KMS-11 (cell line): Measurements from ENCODE around the gene TTF2.
"Not testable (repeated sequence)": the region's sequence is repeated elsewhere in the genome, so short reads cannot be mapped to it uniquely, and the experiment has no call there.

Experiments used
- H2AFZ ChIP-seq: fragments of 200-600 bp; sonication (generic); 2 replicates; pipeline ENCODE4 v1.6.1; 2016; ENCODE audit warnings: antibody characterized with exemption, mixed run types, low read depth
- H3K27ac ChIP-seq: fragments of 200-600 bp; sonication (generic); 2 replicates; pipeline ENCODE4 v1.6.1; 2016; ENCODE audit warnings: mild to moderate bottlenecking, mixed run types
- H3K27me3 ChIP-seq: fragments of 200-600 bp; sonication (generic); 2 replicates; pipeline ENCODE4 v1.6.1; 2017; ENCODE audit warnings: mild to moderate bottlenecking, low read depth, mixed run types, moderate library complexity; ENCODE audit not compliant: insufficient read depth
- H3K36me3 ChIP-seq: fragments of 200-600 bp; sonication (generic); 2 replicates; pipeline ENCODE4 v1.6.1; 2017; ENCODE audit warnings: mild to moderate bottlenecking, mixed run types; ENCODE audit not compliant: insufficient read depth
- H3K4me1 ChIP-seq: fragments of 200-600 bp; sonication (generic); 2 replicates; pipeline ENCODE4 v1.6.1; 2016; ENCODE audit warnings: mild to moderate bottlenecking, low read depth, mixed run types; ENCODE audit not compliant: poor library complexity, severe bottlenecking
- H3K4me2 ChIP-seq: fragments of 200-600 bp; sonication (generic); 2 replicates; pipeline ENCODE4 v1.7.0; 2016; ENCODE audit warnings: mild to moderate bottlenecking, mixed run types
- H3K4me3 ChIP-seq: fragments of 200-600 bp; sonication (generic); IDR thresholded peaks from 2 replicates; pipeline ENCODE4 v1.6.1; 2017; ENCODE audit warnings: low read depth, low read length, mixed read lengths; ENCODE audit not compliant: insufficient read depth
- H3K79me2 ChIP-seq: fragments of 200-600 bp; sonication (generic); 2 replicates; pipeline ENCODE4 v1.6.1; 2016; ENCODE audit warnings: low read depth, mixed run types; ENCODE audit not compliant: insufficient read depth
- H3K9ac ChIP-seq: fragments of 200-600 bp; sonication (generic); 2 replicates; pipeline ENCODE4 v1.6.1; 2016; ENCODE audit warnings: mild to moderate bottlenecking, mixed run types
- H4K20me1 ChIP-seq: fragments of 200-600 bp; sonication (generic); 2 replicates; pipeline ENCODE4 v1.6.1; 2016; ENCODE audit warnings: mild to moderate bottlenecking, mixed run types; ENCODE audit not compliant: insufficient read depth
- TF ChIP-seq, protein P1 (sequence below): fragments of 200-600 bp; sonication (generic); conservative IDR thresholded peaks from 2 replicates; pipeline ENCODE4 v1.6.1; 2017; ENCODE audit warnings: low read depth, mild to moderate bottlenecking, antibody characterized with exemption, low read length, moderate library complexity, mixed read lengths

The TTF2 gene

DNA sequence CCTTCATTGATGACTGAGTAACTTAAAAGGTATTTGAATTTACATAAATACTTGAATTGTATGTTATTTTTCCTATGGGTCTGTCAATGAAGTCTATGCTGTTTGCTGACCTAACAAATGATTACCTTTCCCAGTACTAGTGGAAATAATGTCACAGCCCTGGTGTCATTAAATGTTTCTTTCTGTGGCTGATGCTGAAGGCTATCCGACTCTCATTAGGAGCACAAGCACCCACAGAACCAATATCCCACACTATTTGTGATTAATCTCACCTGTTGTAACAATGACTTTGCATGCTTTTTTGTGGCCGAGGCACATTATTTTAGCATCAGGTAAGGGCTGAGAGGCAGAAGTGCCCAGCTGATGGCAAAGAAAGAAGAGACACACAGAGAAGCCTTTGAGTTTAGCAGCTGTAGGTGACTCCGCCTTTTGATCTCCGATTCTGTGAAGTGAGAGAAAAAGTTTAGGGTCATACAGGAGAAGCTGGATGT lies 87.3 kb downstream of the TTF2 start:
- Histone ChIP-seq H3K9ac (no peak overlapping the region), H4K20me1 (no peaks in the 10 kb centered on the region), H3K27me3 (no peaks in the 10 kb centered on the region), H2AFZ (no peak overlapping the region), H3K4me2 (no peak overlapping the region), H3K79me2 (no peaks in the 10 kb centered on the region), H3K4me3 (no peak overlapping the region), H3K27ac (no peak overlapping the region), H3K4me1 (no peaks in the 10 kb centered on the region), H3K36me3 (no peaks in the 10 kb centered on the region)
- TF ChIP-seq, protein P1, sequence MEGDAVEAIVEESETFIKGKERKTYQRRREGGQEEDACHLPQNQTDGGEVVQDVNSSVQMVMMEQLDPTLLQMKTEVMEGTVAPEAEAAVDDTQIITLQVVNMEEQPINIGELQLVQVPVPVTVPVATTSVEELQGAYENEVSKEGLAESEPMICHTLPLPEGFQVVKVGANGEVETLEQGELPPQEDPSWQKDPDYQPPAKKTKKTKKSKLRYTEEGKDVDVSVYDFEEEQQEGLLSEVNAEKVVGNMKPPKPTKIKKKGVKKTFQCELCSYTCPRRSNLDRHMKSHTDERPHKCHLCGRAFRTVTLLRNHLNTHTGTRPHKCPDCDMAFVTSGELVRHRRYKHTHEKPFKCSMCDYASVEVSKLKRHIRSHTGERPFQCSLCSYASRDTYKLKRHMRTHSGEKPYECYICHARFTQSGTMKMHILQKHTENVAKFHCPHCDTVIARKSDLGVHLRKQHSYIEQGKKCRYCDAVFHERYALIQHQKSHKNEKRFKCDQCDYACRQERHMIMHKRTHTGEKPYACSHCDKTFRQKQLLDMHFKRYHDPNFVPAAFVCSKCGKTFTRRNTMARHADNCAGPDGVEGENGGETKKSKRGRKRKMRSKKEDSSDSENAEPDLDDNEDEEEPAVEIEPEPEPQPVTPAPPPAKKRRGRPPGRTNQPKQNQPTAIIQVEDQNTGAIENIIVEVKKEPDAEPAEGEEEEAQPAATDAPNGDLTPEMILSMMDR, result no peak

DNA sequence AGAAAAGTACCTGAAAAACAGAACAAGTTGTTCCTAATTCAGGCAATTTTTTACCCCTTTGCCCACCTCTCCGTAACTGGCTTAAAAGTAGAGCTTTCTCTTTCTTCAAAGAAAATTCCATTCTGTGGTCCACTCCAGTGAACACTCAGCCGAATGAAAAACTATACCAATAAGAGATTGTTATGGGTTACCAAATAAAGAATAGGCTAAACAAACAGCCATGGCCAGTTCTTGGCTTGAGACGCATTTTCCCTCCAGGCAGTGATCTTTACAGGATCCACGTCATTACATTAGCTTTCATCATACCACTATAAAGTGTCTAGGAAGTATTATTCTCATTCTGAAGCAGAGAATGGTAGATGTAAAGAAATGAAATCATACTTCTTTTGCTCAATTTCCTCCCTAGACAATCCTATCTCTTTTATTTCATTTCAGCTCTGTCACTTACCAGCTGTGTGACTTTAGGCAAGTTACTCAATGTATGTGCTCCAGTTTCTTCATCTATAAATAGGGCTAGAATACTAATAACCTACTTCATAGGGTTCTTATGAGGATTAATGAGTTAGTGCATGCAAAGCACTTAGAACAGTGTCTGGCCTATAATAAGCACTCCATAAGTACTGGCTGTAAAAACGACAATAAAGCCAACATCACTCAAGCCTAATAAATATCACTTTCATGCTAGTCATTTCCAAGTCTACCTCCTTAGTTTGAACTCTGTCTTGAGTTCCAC lies 87.9 kb downstream of the TTF2 start:
- H3K4me3 ChIP-seq, result no peak overlapping the region
- TF ChIP-seq, protein P1, result no peak
- H4K20me1 ChIP-seq, result no peaks in the 10 kb centered on the region
- no peaks in the 10 kb centered on the region for H3K27me3 ChIP-seq
- H3K9ac ChIP-seq, result no peak overlapping the region
- no peaks in the 10 kb centered on the region for H3K79me2 ChIP-seq
- no peak overlapping the region for H3K4me2 ChIP-seq
- no peak overlapping the region for H3K27ac ChIP-seq
- no peak overlapping the region for H2AFZ ChIP-seq
- H3K36me3 ChIP-seq, result no peaks in the 10 kb centered on the region
- H3K4me1 ChIP-seq, result no peaks in the 10 kb centered on the region

DNA sequence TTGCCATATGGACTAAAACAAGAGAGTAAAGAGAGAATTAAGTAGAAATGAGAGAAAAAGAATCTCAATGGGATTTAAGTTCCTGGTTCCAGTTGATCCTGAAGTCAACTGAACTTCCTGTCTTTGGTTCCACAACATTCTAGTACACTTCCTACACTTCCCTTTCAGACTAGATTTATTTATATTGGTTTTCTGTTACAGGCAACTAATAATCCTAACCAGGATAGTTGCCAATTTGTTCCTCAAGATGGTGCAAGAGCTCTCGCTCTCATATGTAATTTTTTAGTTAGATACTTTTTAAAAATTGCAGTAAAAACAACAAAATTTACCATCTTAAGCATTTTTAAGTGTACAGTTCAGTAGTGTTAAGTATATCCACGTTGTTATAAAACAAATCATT lies 90.2 kb downstream of the TTF2 start:
- no peaks in the 10 kb centered on the region for H3K27me3 ChIP-seq
- H4K20me1 ChIP-seq, result no peaks in the 10 kb centered on the region
- no peak overlapping the region for H3K9ac ChIP-seq
- no peak overlapping the region for H3K27ac ChIP-seq
- no peaks in the 10 kb centered on the region for H3K36me3 ChIP-seq
- no peaks in the 10 kb centered on the region for H3K79me2 ChIP-seq
- no peak overlapping the region for H3K4me2 ChIP-seq
- TF ChIP-seq, protein P1, result no peak
- no peak overlapping the region for H3K4me3 ChIP-seq
- no peak overlapping the region for H2AFZ ChIP-seq
- H3K4me1 ChIP-seq, result no peaks in the 10 kb centered on the region

DNA sequence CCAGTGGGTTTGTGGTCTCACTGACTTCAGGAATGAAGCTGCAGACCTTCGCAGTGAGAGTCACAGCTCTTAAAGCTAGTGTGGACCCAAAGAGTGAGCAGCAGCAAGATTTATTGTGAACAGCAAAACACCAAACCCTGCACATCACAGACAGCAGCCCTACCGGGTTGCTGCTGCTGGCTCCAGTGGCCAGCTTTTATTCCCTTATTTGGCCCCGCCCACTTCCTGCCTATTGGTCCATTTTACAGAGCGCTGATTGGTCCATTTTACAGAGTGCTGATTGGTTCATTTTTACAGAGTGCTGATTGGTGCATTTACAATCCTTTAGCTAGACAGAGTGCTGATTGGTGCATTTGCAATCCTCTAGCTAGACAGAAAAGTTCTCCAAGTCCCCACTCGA lies 91.2 kb downstream of the TTF2 start:
- H3K4me3 ChIP-seq, H3K27ac ChIP-seq, H3K27me3 ChIP-seq, H3K79me2 ChIP-seq, H3K4me2 ChIP-seq, H2AFZ ChIP-seq, H3K36me3 ChIP-seq, H4K20me1 ChIP-seq, H3K9ac ChIP-seq, H3K4me1 ChIP-seq: not testable (repeated sequence)
